GM21529 (cell line): ENCODE data around the gene CHN2.

Experiments
- ATAC-seq: cut with Tn5 transposase; IDR thresholded peaks from one replicate; pipeline ENCODE4 v1.9.1; 2021; ENCODE audit not compliant: unreplicated experiment

The CHN2 gene

GRCh38 chr7:29386196-29386765 is 191.7 kb downstream of the CHN2 start:
- ATAC-seq = no peak

GRCh38 chr7:29391262-29391661 is 196.7 kb downstream of the CHN2 start:
- no peak for ATAC-seq

GRCh38 chr7:29394321-29394720 is 199.7 kb downstream of the CHN2 start:
- no peak for ATAC-seq

- ATAC-seq = no peak
Observed at GRCh38 chr7:29396563-29396962, 202.0 kb downstream of the CHN2 start.

GRCh38 chr7:29397398-29397797 is 202.8 kb downstream of the CHN2 start:
- no peak for ATAC-seq

- ATAC-seq = no peak
Observed at GRCh38 chr7:29398011-29398410, 203.4 kb downstream of the CHN2 start.

GRCh38 chr7:29400437-29400836 is 205.9 kb downstream of the CHN2 start:
- ATAC-seq = no peak

- ATAC-seq = no peak
Observed at GRCh38 chr7:29401769-29402168, 207.2 kb downstream of the CHN2 start.

GRCh38 chr7:29405891-29406290 is 211.3 kb downstream of the CHN2 start:
- ATAC-seq = no peak

- ATAC-seq = no peak
Observed at GRCh38 chr7:29406366-29406765, 211.8 kb downstream of the CHN2 start.

- no peak for ATAC-seq
Observed at GRCh38 chr7:29408841-29409243, 214.3 kb downstream of the CHN2 start.

GRCh38 chr7:29410996-29411395 is 216.4 kb downstream of the CHN2 start:
- ATAC-seq = no peak

- ATAC-seq = no peak
Observed at GRCh38 chr7:29412912-29413311, 218.3 kb downstream of the CHN2 start.

- no peak for ATAC-seq
Observed at GRCh38 chr7:29413626-29414136, 219.1 kb downstream of the CHN2 start.

GRCh38 chr7:29414216-29414615 is 219.6 kb downstream of the CHN2 start:
- ATAC-seq = no peak

- ATAC-seq = no peak
Observed at GRCh38 chr7:29415215-29415614, 220.6 kb downstream of the CHN2 start.

- no peak for ATAC-seq
Observed at GRCh38 chr7:29416276-29416937, 221.8 kb downstream of the CHN2 start.

GRCh38 chr7:29416938-29417305 is 222.3 kb downstream of the CHN2 start:
- no peak for ATAC-seq

- ATAC-seq = no peak
Observed at GRCh38 chr7:29418056-29418455, 223.5 kb downstream of the CHN2 start.

- ATAC-seq = no peak
Observed at GRCh38 chr7:29418651-29419050, 224.1 kb downstream of the CHN2 start.

GRCh38 chr7:29420011-29420410 is 225.4 kb downstream of the CHN2 start:
- ATAC-seq = no peak

GRCh38 chr7:29421010-29421956 is 226.7 kb downstream of the CHN2 start:
- no peak for ATAC-seq
